GM18867 (cell line): ENCODE data around the gene CACNA1C.

Experiments
- ATAC-seq: cut with Tn5 transposase; IDR thresholded peaks from one replicate; pipeline ENCODE4 v1.9.1; 2021; ENCODE audit warnings: mild to moderate bottlenecking, moderate library complexity; ENCODE audit not compliant: unreplicated experiment

Gene CACNA1C

DNA sequence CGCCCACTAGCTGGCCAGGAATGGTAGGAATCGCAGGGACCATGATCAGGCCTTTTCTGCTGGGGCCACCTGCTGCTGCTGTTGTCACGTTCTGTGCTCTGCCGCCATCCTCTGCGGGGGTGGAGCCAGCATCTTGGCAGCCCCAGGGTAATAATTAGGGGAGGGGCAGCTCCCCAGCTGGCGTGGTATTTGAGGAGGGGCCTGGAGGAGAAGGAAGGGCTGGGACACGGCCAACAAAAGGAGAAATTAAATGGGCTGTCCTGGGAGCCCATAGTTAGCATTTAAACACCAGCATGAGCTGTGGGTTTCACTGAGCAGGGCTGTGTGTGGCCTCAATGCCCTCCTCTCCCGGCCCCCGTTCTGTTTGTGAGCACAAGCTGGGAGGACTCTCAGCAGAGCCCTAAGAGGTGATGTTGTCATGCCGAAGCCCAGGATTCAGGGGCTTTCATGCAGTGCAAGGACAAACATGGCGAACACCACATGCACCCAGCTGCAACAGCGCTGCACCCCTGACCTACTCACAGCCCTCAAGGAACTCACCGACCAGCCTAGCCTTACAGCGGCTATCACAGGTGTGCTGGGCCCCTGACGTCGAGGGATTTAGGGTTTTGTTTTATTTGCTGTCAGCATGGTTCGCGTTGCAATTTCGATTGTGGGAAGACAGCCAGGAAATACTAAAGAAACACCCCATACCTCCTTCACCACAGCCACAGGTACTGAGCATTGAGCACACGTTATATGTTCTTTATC is 324.3 kb downstream of the CACNA1C start:
- ATAC-seq = no peak

DNA sequence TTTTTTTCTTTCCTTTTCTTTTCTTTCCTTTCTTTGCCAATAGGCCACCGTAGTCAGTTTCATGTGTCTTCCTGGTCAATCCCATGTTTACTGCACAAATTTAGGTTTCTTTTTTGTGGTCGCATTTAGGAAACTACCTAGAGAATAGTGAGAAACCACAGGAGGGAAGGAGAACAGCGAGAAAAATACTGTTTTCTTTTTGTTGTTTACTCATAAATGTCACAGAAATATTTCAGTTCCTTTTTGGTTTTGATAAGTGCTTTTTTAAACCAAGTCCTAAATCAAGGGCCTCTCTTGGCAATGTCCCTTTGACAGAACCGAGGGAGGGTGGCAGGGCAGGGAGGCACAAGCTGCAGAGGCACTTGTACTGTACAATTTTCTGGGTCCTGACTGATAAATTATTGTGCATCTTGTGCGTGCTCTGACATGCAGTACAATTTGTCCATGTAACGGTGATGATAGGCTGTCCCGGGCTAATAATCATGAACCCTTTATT is 326.1 kb downstream of the CACNA1C start:
- peak; percentile 61 for ATAC-seq

DNA sequence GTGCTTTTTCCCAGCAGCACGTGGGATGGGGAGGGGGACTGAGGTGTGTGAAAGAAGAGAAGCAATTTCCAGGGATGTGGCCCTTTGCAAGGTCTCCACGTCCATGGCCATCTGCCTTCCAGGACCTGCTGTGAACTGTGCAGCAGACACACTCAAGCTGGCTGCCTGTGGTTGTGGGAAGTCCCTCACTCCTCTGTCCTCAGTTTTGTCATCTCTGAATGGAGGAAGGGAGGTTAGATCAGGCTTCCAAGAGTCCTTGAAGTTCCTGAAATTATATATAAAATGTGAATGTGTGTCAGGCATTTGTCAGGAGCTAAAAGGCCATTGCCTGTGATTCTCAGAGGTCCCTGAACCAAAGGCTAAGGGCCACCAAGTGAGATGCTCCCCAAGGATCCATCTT is 328.2 kb downstream of the CACNA1C start:
- no peak for ATAC-seq

DNA sequence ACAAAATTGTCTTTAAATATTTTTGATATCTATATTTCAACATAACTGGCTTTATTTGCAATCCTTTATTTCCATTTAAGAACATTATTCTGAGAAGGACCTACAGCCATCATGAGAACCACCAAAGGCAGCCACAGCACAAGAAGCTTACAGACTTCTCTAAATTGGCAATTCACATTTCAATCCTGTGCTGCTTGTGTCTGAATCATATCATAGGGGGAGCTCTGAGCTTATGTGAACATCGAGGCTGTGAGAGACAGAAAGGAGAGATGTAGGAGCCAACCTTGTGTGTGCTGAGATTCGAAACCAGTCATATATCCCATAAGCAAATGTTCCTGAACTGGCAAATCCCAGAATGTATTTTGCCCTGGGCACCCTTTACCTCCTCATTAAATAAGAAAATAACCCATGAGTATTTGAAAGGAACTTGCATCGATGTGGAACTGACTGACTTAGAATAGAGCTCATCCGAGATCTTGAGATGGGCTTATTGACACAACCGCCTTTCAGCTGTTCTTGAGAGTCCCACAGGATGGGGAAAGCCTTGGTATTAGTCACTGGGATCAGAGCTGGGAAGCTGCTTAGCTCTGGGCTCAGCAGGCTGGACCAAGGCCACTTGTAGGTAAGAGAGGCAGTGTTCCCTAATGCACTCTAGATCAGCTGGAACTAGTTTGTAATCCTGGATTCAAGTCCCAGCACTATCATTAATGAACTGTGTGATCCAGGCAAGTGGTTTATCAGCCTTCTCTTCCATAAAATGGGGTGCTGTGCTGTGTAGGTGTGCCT is 329.8 kb downstream of the CACNA1C start:
- no peak for ATAC-seq

DNA sequence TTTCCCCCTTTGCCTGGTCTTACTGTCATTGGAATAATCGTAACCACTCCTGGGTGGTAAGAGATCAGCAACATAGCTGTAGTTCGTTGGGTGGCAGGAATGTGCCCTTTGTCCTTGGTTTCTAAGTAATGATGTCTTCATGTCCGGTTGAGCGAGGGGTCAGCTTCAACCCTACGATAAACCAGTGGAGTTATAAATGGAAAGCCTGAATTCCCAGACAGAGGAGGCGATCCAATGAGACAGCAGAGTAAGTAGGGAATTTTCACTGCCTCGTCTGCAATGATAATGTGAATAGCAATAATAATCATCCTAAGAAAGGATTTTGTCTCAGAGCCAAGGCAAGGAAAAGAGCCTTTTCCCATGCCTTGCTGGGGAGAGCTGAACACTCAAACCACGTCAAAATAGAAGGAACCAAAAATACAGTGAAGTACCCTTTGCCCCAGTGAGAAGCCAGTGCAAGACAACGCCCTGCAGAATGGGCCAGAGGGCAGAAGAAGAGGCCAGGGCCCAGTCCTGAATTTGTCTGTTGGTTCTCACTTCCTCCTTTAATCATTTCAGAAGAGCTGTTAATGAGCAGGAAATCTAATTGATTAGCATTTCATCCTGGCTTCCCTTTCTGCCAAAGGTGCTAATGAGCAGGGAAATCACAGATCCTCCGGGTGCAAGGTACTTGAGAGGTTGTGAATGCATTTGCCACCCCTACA is 330.7 kb downstream of the CACNA1C start:
- no peak for ATAC-seq

DNA sequence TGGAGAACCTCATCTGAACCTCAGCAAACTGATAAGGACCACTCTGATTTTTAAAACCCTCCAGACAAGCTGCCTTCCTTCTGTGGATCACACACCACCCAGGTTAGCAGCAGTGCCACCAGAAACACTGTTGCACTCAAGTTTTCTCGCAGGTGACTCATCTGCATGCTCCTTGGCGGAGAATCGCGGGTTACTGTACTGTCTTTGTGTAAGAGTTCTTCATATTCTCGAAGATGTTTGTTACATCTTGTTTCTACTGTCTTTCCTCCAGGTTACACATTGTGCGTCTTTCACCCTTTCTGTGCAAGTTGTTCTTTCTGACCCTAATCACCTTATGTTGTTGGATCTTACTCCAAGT is 331.2 kb downstream of the CACNA1C start:
- ATAC-seq = no peak

DNA sequence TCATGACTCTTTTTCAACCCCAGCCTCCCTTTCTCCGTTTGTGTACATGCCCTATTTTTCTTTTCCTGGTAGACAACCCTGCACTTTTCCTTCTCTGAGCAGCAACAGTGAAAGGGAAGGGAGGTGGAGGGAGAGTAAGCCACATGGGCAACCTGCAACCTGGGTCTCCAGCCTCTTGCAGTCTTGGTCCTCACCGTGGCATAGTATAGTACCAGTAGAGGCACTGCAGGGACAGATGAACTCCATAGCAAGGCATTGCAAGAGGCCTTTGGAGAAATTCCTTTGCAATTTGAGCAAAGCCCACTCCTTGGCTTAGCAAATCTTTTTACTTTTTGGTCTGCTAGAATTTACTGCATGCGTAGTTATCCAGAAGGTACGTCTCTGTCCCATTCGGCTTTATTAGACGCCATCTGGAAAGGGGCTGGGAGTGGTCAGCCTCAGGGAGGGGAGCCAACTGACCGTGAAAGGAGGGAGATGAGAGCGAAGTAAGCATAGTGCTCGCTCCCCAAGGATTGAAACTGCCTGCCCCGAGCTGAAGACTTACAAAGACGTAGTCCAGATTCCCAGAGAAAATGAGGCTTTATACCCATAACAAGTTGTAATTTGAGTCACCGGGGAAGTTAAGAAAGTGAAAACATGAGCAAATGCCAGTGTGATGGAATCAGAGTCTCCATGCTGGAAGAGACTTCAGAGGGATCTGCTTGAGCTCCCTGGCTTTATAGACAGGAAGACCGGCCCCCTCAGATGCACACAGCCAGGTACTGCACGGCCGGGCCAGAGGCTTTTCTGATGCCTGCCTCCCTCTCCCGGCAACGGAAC is 332.0 kb downstream of the CACNA1C start:
- no peak for ATAC-seq

DNA sequence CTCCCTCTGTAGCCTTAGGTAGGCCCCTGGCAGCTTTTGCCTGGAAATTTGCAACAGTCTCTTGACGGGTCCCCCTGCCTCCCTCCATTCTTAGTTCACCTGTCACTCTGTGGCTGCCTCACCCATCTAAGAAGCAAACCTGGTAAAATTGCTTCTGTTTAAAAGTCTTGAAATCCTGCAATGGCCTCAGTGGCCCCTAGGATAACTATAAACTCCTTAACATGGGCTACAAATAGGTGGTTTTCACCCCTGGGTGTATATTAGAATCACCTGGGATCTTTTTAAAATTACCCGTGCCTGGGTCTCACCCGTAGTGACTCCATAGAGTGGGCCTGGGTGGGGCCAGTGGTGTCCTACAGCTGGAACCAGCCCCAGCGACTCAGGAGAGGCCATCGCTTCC is 332.7 kb downstream of the CACNA1C start:
- no peak for ATAC-seq

DNA sequence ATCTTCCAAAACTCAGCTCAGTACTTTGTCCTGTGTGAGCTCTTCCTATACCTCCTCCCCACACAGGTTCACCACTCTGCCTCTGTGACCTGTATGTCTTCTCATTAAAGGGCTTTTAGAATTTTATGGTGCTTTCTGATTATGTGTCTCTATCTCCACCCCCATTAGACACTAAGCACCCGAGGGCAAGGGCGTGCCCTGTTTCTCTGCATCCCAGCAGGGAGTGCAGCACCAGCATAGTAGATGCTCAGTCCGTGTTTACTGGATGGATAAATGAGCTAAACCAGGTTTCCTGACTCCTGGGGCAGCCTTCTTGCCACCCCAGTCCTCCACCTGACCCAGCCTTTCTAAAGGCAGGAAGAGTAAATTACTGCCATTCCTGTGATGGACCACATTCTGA is 333.8 kb downstream of the CACNA1C start:
- ATAC-seq = no peak

DNA sequence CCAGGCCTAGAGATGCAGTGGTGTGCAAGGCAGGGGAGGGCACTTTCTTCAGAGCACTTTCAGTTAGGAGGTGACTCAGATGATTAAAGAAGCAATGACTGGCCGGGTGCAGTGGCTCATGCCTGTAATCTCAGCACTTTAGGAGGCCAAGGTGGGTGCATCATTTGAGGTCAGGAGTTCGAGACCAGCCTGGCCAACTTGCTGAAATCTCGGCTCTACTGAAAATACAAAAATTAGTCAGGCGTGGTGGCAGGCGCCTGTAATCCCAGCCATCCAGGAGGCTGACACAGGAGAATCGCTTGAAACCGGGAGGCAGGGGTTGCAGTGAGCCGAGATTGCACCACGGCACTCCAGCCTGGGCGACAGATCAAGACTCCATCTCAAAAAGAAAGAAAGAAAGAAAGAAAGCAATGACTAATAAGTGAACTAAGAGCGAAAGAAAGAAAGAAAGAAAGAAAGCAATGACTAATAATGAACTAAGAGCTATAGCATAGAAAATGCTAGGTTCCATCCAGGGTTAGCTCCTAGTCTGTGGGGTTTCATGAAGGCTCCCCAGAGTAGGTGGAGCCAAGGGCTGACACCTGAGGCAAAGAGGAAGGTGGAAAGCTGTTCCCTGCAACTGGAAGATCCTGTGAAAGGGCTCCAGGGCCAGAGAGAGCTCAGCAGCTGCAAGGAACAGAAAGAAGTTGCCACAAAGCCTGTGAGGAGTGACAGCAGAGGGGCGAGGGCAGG is 334.5 kb downstream of the CACNA1C start:
- peak; percentile 59 for ATAC-seq

DNA sequence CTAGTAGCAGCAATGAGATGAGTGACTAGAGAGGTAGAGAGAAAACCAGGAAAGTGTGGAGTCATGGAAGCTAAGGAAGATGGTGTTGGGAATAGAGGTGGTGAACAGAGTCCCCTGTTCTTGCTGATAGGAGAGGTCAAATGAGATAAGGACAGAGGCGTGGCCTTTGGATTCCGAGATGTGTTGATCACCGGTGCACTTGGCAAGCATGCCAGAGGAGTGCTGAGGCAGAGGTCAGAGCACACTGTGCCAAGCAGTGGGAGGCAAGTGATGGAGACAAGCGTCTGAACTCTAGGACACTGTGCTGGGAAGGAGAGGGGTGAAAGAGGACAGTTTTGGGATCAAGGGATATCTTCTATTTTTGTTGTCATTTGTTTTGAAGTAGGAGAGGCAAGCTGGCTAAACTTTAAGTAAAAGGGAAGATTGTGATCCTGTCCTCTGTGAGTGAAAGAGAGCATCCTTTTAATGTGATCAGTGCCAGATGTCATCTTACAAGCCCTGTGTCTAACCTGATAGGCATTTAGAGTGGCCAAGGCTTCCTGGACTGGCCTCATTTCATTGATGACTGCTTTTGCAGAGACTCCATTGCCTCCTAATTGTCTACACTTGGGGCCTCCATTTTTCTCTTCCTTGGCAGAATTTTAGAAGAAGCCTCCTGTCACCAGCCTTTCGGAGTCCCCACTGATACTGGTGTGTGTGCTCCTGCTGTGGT is 336.4 kb downstream of the CACNA1C start:
- ATAC-seq = no peak

DNA sequence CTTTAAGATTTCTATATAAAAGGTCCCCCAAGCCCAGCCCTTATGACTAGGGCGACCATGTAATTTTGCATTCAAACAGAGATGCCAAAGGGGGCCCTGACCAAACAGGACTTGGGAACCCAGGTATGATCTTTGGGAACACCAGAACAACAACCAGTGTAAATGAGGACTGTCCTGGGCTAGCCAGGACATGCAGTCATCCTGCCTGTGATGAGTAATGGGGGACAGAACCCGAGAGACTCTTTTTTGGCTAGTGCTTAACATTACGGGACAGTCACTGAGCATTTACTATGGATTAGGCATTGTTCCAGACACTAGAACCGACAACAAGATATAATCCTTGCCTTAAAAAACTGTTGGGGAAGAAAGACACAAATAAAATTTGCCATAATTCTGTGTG is 337.3 kb downstream of the CACNA1C start:
- no peak for ATAC-seq

DNA sequence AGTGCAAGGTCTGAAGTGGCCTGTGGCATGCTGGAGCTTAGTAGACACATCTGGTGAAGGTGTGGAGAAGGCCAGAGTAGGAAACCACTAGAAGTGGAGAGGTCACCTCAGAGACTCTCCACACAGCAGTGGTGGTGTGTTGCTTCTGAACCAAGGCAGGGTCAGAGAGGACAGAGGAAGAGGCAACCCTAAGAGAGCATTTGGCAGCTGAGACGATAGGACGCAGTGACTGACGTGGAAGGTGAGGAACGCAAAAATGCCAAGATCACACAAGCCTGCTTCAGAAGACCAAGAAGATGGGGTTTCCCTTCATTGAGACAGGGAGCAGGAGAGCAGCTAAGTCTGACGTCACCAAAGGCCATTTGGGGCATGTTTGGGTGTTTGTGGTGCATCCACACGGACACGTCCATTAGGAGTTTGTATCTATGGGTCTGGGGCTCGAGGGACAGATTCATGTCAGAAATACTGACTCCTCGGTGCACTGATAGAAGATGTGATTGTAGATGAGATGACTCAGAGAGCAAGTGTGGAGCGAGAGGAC is 338.1 kb downstream of the CACNA1C start:
- ATAC-seq = no peak

DNA sequence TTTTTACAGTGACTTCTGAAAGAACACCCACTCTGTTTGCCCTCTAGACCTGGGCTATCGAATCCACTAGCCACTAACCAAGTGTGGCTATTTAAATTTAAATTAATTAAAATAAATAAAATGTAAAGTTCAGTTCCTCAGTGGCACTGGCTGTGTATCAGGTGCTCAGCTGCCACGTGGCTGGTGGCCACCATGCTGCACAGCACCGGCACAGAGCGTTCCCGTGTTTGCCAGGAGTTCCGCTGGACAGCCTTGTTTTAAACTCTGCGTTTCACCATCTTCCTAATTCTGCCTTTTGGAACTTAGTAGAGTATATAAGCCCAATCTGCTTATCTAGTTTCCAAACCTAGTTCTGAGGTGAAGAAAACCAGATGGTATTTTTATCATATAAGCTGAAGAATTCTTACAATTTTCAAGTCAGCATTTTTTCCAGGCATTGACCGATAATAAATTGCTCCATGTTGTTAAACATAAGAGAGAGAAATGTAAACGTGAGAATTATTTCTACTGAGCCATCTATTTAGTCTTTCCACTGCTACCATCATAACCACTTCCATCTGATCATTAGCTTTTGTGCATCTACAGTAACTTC is 339.0 kb downstream of the CACNA1C start:
- ATAC-seq = no peak

DNA sequence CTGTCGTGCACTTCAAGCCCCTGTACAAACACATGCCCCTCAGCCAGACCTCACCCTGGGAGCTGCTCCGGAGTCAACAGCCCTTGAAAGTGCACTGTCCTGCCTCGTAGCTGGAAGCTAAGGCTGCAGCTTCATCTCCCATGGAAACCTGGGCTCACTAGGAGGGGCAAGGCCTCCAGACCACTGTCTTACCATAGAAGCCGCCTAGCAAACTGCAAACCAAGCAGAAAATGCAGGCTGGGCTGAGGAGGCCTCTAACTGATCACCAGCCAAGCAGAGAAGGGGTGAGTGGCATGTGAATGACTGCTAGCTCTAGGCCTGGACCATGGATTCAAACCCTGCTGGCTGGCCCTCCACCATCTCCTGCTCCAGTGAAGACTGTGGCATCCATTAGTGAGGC is 340.2 kb downstream of the CACNA1C start:
- ATAC-seq = no peak

DNA sequence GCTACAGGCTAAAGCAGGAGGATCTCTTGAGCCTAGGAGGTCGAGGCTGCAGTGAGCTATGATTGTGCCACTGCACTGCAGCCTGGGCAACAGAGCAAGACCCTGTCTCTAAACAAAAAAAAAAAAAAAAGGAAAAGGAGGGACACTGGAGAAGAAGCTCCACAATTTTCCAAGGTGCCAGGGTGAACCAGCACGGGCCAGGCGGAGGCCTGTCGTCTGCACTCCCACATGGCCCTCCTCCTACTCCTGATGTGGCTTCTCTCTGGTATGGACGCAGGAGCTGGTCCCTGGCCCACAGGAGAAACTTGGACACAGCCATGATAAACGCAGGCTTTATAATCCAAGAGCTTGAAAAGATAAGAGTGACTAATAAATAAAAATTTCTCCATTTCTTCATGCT is 341.2 kb downstream of the CACNA1C start:
- no peak for ATAC-seq

DNA sequence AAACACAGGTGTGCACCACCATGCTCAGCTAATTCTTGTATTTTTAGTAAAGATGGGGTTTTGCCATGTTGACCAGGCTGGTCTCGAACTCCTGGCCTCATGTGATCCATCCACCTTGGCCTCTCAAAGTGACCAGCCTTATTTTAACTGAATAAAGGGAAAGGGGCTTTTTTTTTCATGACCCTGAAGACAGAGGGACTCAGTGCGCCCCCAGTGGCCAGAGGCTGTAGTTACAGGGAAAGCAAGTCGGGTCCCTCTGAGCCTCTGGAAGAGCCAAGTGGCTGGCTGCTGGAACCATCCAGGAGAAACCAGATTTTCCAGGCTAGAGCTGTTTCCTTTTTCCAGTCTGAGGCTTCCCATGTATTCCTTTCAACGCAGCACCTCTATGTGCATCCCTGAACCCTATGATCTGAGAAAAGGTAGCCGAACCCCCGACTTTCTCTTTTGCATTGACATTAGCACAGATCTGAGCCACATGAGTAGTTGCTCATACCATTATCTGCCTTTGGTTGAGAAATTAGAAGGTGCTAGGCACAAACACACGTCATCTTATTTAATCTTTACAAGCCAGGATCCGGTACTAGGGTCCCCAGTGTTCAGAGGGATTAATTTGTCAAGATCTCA is 342.7 kb downstream of the CACNA1C start:
- ATAC-seq = no peak

DNA sequence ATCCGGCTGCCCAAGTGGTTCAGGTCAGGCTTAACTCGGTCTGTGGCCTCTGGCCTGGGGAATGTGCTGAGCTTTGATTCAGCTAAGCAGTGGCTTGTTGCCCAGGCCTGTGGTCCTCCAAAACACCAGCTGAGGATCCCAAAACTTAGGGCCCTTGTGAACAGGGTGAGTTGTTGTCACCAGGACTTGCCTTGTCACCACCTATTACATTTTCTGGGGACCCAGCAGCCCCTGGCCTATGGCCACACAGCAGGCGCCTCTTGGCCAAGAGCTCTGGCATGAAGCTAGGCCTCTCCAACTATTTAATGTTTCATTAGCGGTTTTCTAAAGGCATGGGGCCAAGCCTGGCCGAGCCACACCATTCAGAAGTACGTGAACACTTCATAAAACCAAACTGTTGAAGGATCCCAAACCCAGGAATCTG is 343.7 kb downstream of the CACNA1C start:
- ATAC-seq = no peak
